OCI-LY7 (cell line): Measurements from ENCODE around the gene TFF2.

Experiments
- CTCF ChIP-seq: fragments of 200-600 bp; sonication (generic); conservative IDR thresholded peaks from 2 replicates; pipeline ENCODE4 v1.5.1; 2014; ENCODE audit warnings: mild to moderate bottlenecking, antibody characterized with exemption, low read length, moderate library complexity, mixed read lengths
- EZH2phosphoT487 ChIP-seq: fragments of 200-600 bp; sonication (generic); IDR thresholded peaks from 2 replicates; pipeline ENCODE4 v1.6.1; 2018; ENCODE audit warnings: low read depth, borderline replicate concordance, mild to moderate bottlenecking, mixed run types, antibody characterized with exemption, low read length, moderate library complexity, mixed read lengths

- no peak for TF ChIP-seq CTCF
- TF ChIP-seq EZH2phosphoT487 = no peak
Observed at GRCh38 chr21:42388740-42389448, 38.1 kb upstream of the TFF2 start.
